ENCODE measurements around the gene WDFY1. TPM values are rescaled to one million over a fixed set of nuclear protein-coding genes. Genes with fewer than 3 reads are reported as not detected.

The WDFY1 gene
- total RNA-seq, 4 donors from 2014 or later = 33.1 to 61.8 (median 50.4) TPM

GRCh38 chr2:223841436-223842190, 103.5 kb downstream of the WDFY1 start:
- WGBS, 2 donors = 54 to 61% methylated on average over 3 of the region's 3 CpGs
- Histone ChIP-seq H3K9me3 (no peaks in the 10 kb centered on the region), H3K36me3 (no peaks in the 10 kb centered on the region), H3K4me3 (no peak overlapping the region), H3K27ac (peak overlapping the region in 2 of 4 donors; percentile 42 to 64), H3K27me3 (no peaks in the 10 kb centered on the region), H3K4me1 (peaks cover 0 to 5% (median 4%) of the 10 kb centered on the region in 4 donors)
- no peak for DNase-seq (ENCODE audit: low spot score in 2 of 2)
- no peak for TF ChIP-seq CTCF (IDR thresholded peaks at IDR 0.05)
- TF ChIP-seq EP300 (IDR thresholded peaks at IDR 0.05) = no peak
- TF ChIP-seq POLR2A (IDR thresholded peaks at IDR 0.05) = no peak

- H3K4me3 ChIP-seq = peak within 1 kb of the TSS; percentile 57 to 78 (median 71)
- no peaks in the 10 kb centered on the region for H3K36me3 ChIP-seq
- no peaks in the 10 kb centered on the region for H3K27me3 ChIP-seq
- peak within 1 kb of the TSS; percentile 26 to 84 (median 80) for H3K27ac ChIP-seq
- H3K4me1 ChIP-seq = peaks cover 0 to 9% (median 6%) of the 10 kb centered on the region in 4 donors
- no peak for TF ChIP-seq CTCF (IDR thresholded peaks at IDR 0.05)
- WGBS, 2 donors = 1 to 3% methylated on average over 50 to 52 of the region's 82 CpGs
- DNase-seq (ENCODE audit: low spot score in 2 of 2) = peak in 1 of 2 donors; percentile 19
- no peaks in the 10 kb centered on the region for H3K9me3 ChIP-seq
Measured at GRCh38 chr2:223837287-223838061, 107.7 kb downstream of the WDFY1 start, which contains the start of gene AP1S3. Gene AP1S3, minus strand, starts transcription at chr2:223837582. Its CDS starts 132 bp downstream, at chr2:223837450.

- Histone ChIP-seq H3K9me3 (no peaks in the 10 kb centered on the region), H3K4me1 (peaks cover 0 to 9% (median 6%) of the 10 kb centered on the region in 4 donors), H3K27ac (peak overlapping the region in 1 of 4 donors; percentile 84), H3K27me3 (no peaks in the 10 kb centered on the region), H3K36me3 (no peaks in the 10 kb centered on the region), H3K4me3 (no peak overlapping the region)
- DNase-seq (ENCODE audit: low spot score in 2 of 2) = no peak
- TF ChIP-seq EP300 (IDR thresholded peaks at IDR 0.05) (no peak), CTCF (IDR thresholded peaks at IDR 0.05) (no peak), POLR2A (IDR thresholded peaks at IDR 0.05) (no peak)
- 76 to 86% methylated on average over 10 to 12 of the region's 15 CpGs for WGBS, 2 donors
Measured at GRCh38 chr2:223835701-223836532, 109.2 kb downstream of the WDFY1 start.

- no peak for DNase-seq (ENCODE audit: low spot score in 2 of 2)
- H3K4me1 ChIP-seq = peaks cover 0 to 9% (median 6%) of the 10 kb centered on the region in 4 donors
- H3K27me3 ChIP-seq = no peaks in the 10 kb centered on the region
- no peaks in the 10 kb centered on the region for H3K36me3 ChIP-seq
- no peak overlapping the region for H3K4me3 ChIP-seq
- TF ChIP-seq EP300 (IDR thresholded peaks at IDR 0.05) (no peak), CTCF (IDR thresholded peaks at IDR 0.05) (no peak), POLR2A (IDR thresholded peaks at IDR 0.05) (no peak)
- no peaks in the 10 kb centered on the region for H3K9me3 ChIP-seq
- 96 to 100% methylated on average over 1 of the region's 1 CpG for WGBS, 2 donors
- H3K27ac ChIP-seq = no peak overlapping the region
Measured at GRCh38 chr2:223834431-223834830, 110.7 kb downstream of the WDFY1 start.
